ENCODE measurements around the gene CACNA1A. TPM values are rescaled to one million over a fixed set of nuclear protein-coding genes. Genes with fewer than 3 reads are reported as not detected.

The CACNA1A gene
- total RNA-seq, 6 experiments from 2014 or later = 0.11 TPM; not detected in 5

DNA sequence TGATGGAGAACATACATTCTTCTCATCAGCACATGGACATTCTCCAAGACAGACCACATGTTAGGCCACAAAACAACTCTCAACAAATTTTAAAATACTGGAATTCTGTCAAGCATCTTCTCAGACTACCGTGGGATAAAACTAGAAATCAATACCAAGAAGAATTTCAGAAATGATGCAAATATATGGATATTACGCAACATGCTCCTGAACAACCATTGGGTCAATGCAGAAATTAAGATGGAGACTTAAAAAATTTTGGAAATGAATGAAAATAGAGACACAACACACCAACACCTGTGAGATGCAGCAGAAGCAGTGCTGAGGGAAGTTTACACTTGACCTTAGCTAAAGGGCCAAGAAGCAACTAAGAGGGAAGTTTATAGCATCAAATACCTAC, 162.8 kb downstream of the CACNA1A start:
- ATAC-seq (no peak), DNase-seq (no peak)
- Histone ChIP-seq H3K36me3 (no peaks in the 10 kb centered on the region), H3K4me3 (no peak overlapping the region), H3K4me1 (no peaks in the 10 kb centered on the region), H3K27ac (no peak overlapping the region), H3K9me3 (no peaks in the 10 kb centered on the region), H3K27me3 (no peaks in the 10 kb centered on the region)
- TF ChIP-seq POLR2A (IDR thresholded peaks at IDR 0.05) = no peak
- no peak for TF ChIP-seq CTCF (IDR thresholded peaks at IDR 0.05)
- 53% methylated on average over 2 of the region's 2 CpGs for WGBS (ENCODE audit: insufficient coverage, low coverage, low lambda C conversion rate, missing lambda C conversion rate)
- intact Hi-C loops (cut with DNase I) = no loop called here

- no peaks in the 10 kb centered on the region for H3K36me3 ChIP-seq
Measured at GRCh38 chr19:13342672-13343071, 163.6 kb downstream of the CACNA1A start.

DNA sequence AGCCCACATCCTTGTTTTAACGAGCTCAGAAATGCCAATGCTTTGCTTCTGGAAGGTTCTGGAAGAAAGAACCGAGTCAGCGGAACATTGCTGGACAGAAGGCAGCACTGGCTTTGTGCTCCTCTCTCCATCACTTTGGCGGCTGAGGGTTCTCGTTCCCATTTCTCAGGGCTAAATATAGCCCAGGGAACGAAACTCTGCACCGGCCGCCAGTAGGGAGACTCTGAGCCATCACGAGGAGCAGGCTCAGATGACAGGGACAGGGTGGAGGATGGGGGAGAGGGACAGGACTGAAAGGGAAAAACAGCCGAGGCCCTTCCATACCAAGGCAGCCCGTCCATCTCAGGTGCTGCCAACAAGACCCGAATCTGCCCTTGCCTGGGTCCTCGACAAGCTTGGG, 166.4 kb downstream of the CACNA1A start:
- H3K9me3 ChIP-seq = no peaks in the 10 kb centered on the region
- no peak overlapping the region for H3K4me3 ChIP-seq
- DNase-seq (no peak), ATAC-seq (no peak)
- TF ChIP-seq CTCF (IDR thresholded peaks at IDR 0.05) = no peak
- TF ChIP-seq POLR2A (IDR thresholded peaks at IDR 0.05) = no peak
- H3K27ac ChIP-seq = no peak overlapping the region
- intact Hi-C loops (cut with DNase I) = no loop called here
- WGBS (ENCODE audit: insufficient coverage, low coverage, low lambda C conversion rate, missing lambda C conversion rate) = 44% methylated on average over 8 of the region's 13 CpGs
- H3K27me3 ChIP-seq = no peaks in the 10 kb centered on the region
- no peaks in the 10 kb centered on the region for H3K36me3 ChIP-seq
- no peaks in the 10 kb centered on the region for H3K4me1 ChIP-seq

More at GRCh38 chr19:13342672-13343071, 163.6 kb downstream of the CACNA1A start:
- no peaks in the 10 kb centered on the region for H3K4me1 ChIP-seq
- H3K27ac ChIP-seq = no peak overlapping the region
- ATAC-seq = no peak
- TF ChIP-seq CTCF (IDR thresholded peaks at IDR 0.05) (no peak), POLR2A (IDR thresholded peaks at IDR 0.05) (no peak)
- intact Hi-C loops (cut with DNase I) = no loop called here
- H3K9me3 ChIP-seq = no peaks in the 10 kb centered on the region
- 15% methylated on average over 2 of the region's 2 CpGs for WGBS (ENCODE audit: insufficient coverage, low coverage, low lambda C conversion rate, missing lambda C conversion rate)
- no peak overlapping the region for H3K4me3 ChIP-seq
- no peak for DNase-seq
- H3K27me3 ChIP-seq = no peaks in the 10 kb centered on the region

GRCh38 chr19:13337181-13337580, 169.1 kb downstream of the CACNA1A start:
- Histone ChIP-seq H3K9me3 (no peaks in the 10 kb centered on the region), H3K4me1 (no peaks in the 10 kb centered on the region), H3K27ac (no peak overlapping the region), H3K36me3 (no peaks in the 10 kb centered on the region), H3K27me3 (no peaks in the 10 kb centered on the region), H3K4me3 (no peak overlapping the region)
- DNase-seq = no peak
- ATAC-seq = no peak
- intact Hi-C loops (cut with DNase I) = no loop called here
- WGBS (ENCODE audit: insufficient coverage, low coverage, low lambda C conversion rate, missing lambda C conversion rate) = 50% methylated on average over 3 of the region's 3 CpGs
- no peak for TF ChIP-seq POLR2A (IDR thresholded peaks at IDR 0.05)
- TF ChIP-seq CTCF (IDR thresholded peaks at IDR 0.05) = no peak
